Fibroblast of lung (primary cell): ENCODE results near the gene FAM107B. TPM values are rescaled to one million over a fixed set of nuclear protein-coding genes. Genes with fewer than 3 reads are reported as not detected.

Experiments used
- DNase-seq, 2 donors: peaks; one replicate each; pipeline versions ENCODE4 v3.0.0 to v3.0.0-alpha.2; 2010; ENCODE audit warnings: low read depth in 2 of 2
- H2AFZ ChIP-seq: 2 replicates; pipeline ENCODE4 v1.5.1; 2012; ENCODE audit warnings: low read length, control low read depth, inconsistent platforms
- H3K27ac ChIP-seq: 2 replicates; pipeline ENCODE4 v1.5.1; 2011; ENCODE audit warnings: low read length, control low read depth; ENCODE audit not compliant: insufficient read depth
- H3K27me3 ChIP-seq: 2 replicates; pipeline ENCODE4 v1.5.1; 2011; ENCODE audit warnings: mild to moderate bottlenecking, low read length; ENCODE audit not compliant: control insufficient read depth, insufficient read depth
- H3K36me3 ChIP-seq: 2 replicates; pipeline ENCODE4 v1.5.1; 2011; ENCODE audit warnings: low read length; ENCODE audit not compliant: control insufficient read depth, insufficient read depth
- H3K4me1 ChIP-seq: 2 replicates; pipeline ENCODE4 v1.5.1; 2011; ENCODE audit warnings: low read length; ENCODE audit not compliant: control insufficient read depth, insufficient read depth; ENCODE audit errors: extremely low read depth
- H3K4me2 ChIP-seq: 2 replicates; pipeline ENCODE4 v1.5.1; 2011; ENCODE audit warnings: low read length, control low read depth; ENCODE audit not compliant: insufficient read depth; ENCODE audit errors: extremely low read depth
- H3K4me3 ChIP-seq, 4 experiments: fragments of 200-600 bp in 1 of 4; sonication (generic) in 1 of 4; replicated peaks in 1 of 4; 2 replicates each; pipeline ENCODE4 v1.5.1; 2011 to 2016; ENCODE audit warnings: low read length in 4 of 4, low read depth in 3 of 4, mild to moderate bottlenecking in 3 of 4, control low read depth in 2 of 4, inconsistent platforms in 1 of 4, mixed read lengths in 1 of 4; ENCODE audit not compliant: insufficient read depth in 1 of 4; ENCODE audit errors: control extremely low read depth in 1 of 4
- H3K79me2 ChIP-seq: 2 replicates; pipeline ENCODE4 v1.5.1; 2012; ENCODE audit warnings: mild to moderate bottlenecking, low read length, inconsistent platforms; ENCODE audit not compliant: control insufficient read depth, insufficient read depth
- H3K9ac ChIP-seq: 2 replicates; pipeline ENCODE4 v1.5.1; 2011; ENCODE audit warnings: mild to moderate bottlenecking, low read length, control low read depth; ENCODE audit not compliant: insufficient read depth
- H3K9me3 ChIP-seq: 2 replicates; pipeline ENCODE4 v1.5.1; 2012; ENCODE audit warnings: low read depth, low read length; ENCODE audit not compliant: control insufficient read depth, insufficient read depth
- H4K20me1 ChIP-seq: 2 replicates; pipeline ENCODE4 v1.5.1; 2011; ENCODE audit warnings: low read length; ENCODE audit not compliant: control insufficient read depth, insufficient read depth; ENCODE audit errors: extremely low read depth
- CTCF ChIP-seq, 2 donors: IDR thresholded peaks in 1 of 2; conservative IDR thresholded peaks in 1 of 2; 1 replicate in 1 of 2; 2 replicates in 1 of 2; pipeline ENCODE4 v1.5.1; 2011 to 2012; ENCODE audit warnings: low read length in 2 of 2, control low read depth in 1 of 2, inconsistent platforms in 1 of 2, low read depth in 1 of 2, mild to moderate bottlenecking in 1 of 2
- EZH2 ChIP-seq: IDR thresholded peaks from 2 replicates; pipeline ENCODE4 v1.5.1; 2012; ENCODE audit warnings: low read length, control low read depth, mild to moderate bottlenecking; ENCODE audit errors: missing control alignments
- polyA plus RNA-seq, 2 donors: library from polyadenylated mRNA; depleted of rRNA in 1 of 2; stranded (reverse) in 1 of 2; unstranded in 1 of 2; fragments of >200 nt; gene quantifications; 2 replicates each; pipeline ENCODE4 v1.2.1, GENCODE V29; 2011 to 2012; ENCODE audit warnings: missing spikeins in 1 of 2
- total RNA-seq: library from RNA; depleted of rRNA; stranded (reverse); fragments of >200 nt; gene quantifications from 2 replicates; pipeline ENCODE4 v1.2.1, GENCODE V29; 2014

FAM107B gene
- total and polyA plus RNA-seq, 2 donors (not counting 1 experiment from before 2014, with no cell fraction given): 29.0 to 36.0 TPM

GRCh38 chr10:14613588-14613920 lies 161.1 kb downstream of the FAM107B start:
- Histone ChIP-seq H3K79me2 (no peaks in the 10 kb centered on the region), H3K4me1 (no peaks in the 10 kb centered on the region), H3K4me2 (no peak overlapping the region), H3K27me3 (no peaks in the 10 kb centered on the region), H3K4me3 (no peak overlapping the region), H4K20me1 (no peaks in the 10 kb centered on the region), H3K27ac (no peak overlapping the region), H3K9me3 (no peaks in the 10 kb centered on the region), H2AFZ (no peak overlapping the region), H3K9ac (no peak overlapping the region), H3K36me3 (no peaks in the 10 kb centered on the region)
- DNase-seq: no peak
- TF ChIP-seq CTCF (conservative IDR thresholded peaks at IDR 0.05 in 1 of 2, IDR thresholded peaks at IDR 0.05 in 1 of 2; ENCODE audit: low read depth in 1 of 2, low read length in 2 of 2) (no peak), EZH2 (no peak)

- no peaks in the 10 kb centered on the region for H3K36me3 ChIP-seq
- no peaks in the 10 kb centered on the region for H4K20me1 ChIP-seq
- H3K4me3 ChIP-seq: no peak overlapping the region
- no peaks in the 10 kb centered on the region for H3K9me3 ChIP-seq
- no peak overlapping the region for H3K27ac ChIP-seq
- no peak overlapping the region for H2AFZ ChIP-seq
- no peak for DNase-seq
- no peaks in the 10 kb centered on the region for H3K4me1 ChIP-seq
- H3K9ac ChIP-seq: no peak overlapping the region
- TF ChIP-seq EZH2: no peak
- no peak for TF ChIP-seq CTCF (conservative IDR thresholded peaks at IDR 0.05 in 1 of 2, IDR thresholded peaks at IDR 0.05 in 1 of 2; ENCODE audit: low read depth in 1 of 2, low read length in 2 of 2)
- H3K27me3 ChIP-seq: no peaks in the 10 kb centered on the region
- H3K4me2 ChIP-seq: no peak overlapping the region
- no peaks in the 10 kb centered on the region for H3K79me2 ChIP-seq
Measured at GRCh38 chr10:14612873-14613587, 161.7 kb downstream of the FAM107B start.

- H3K79me2 ChIP-seq: no peaks in the 10 kb centered on the region
- H3K9ac ChIP-seq: no peak overlapping the region
- no peaks in the 10 kb centered on the region for H3K4me1 ChIP-seq
- H4K20me1 ChIP-seq: no peaks in the 10 kb centered on the region
- no peak for DNase-seq
- H3K27me3 ChIP-seq: no peaks in the 10 kb centered on the region
- H3K27ac ChIP-seq: no peak overlapping the region
- TF ChIP-seq EZH2: no peak
- no peak for TF ChIP-seq CTCF (conservative IDR thresholded peaks at IDR 0.05 in 1 of 2, IDR thresholded peaks at IDR 0.05 in 1 of 2; ENCODE audit: low read depth in 1 of 2, low read length in 2 of 2)
- H2AFZ ChIP-seq: no peak overlapping the region
- H3K4me3 ChIP-seq: no peak overlapping the region
- H3K4me2 ChIP-seq: no peak overlapping the region
- no peaks in the 10 kb centered on the region for H3K9me3 ChIP-seq
- H3K36me3 ChIP-seq: no peaks in the 10 kb centered on the region
Measured at GRCh38 chr10:14611968-14612693, 162.6 kb downstream of the FAM107B start.
